Vagina (tissue), 2 donors: ENCODE results near the gene CTNNAL1. TPM values are rescaled to one million over a fixed set of nuclear protein-coding genes. Genes with fewer than 3 reads are reported as not detected.
"Not testable (repeated sequence)": the region's sequence is repeated elsewhere in the genome, so short reads cannot be mapped to it uniquely, and the experiment has no call there.

ENCODE experiments used
- DNase-seq, 2 donors: peaks; one replicate each; pipeline ENCODE4 v3.0.0-alpha.2; 2017; ENCODE audit errors: extremely low spot score in 2 of 2
- H3K27ac ChIP-seq: fragments of 200-600 bp; sonication (generic); one replicate; pipeline ENCODE4 v1.5.1; 2019
- H3K27me3 ChIP-seq: fragments of 200-600 bp; sonication (generic); one replicate; pipeline ENCODE4 v1.5.1; 2019
- H3K36me3 ChIP-seq, 2 donors: fragments of 200-600 bp; sonication (generic); one replicate each; pipeline ENCODE4 v1.5.1; 2017 to 2019
- H3K4me1 ChIP-seq: fragments of 200-600 bp; sonication (generic); one replicate; pipeline ENCODE4 v1.5.1; 2019
- H3K4me3 ChIP-seq, 2 donors: fragments of 200-600 bp; sonication (generic); 1 replicate in 1 of 2; 2 replicates in 1 of 2; pipeline ENCODE4 v1.5.1; 2016 to 2019
- H3K9me3 ChIP-seq: fragments of 200-600 bp; sonication (generic); one replicate; pipeline ENCODE4 v1.5.1; 2019
- CTCF ChIP-seq, 3 experiments: fragments of 450-650 bp in 2 of 3; fragments of 200-600 bp in 1 of 3; sonication (generic) in 1 of 3; IDR thresholded peaks; one replicate each; pipeline ENCODE4 v1.5.1; 2017 to 2019; ENCODE audit warnings: antibody characterized with exemption in 3 of 3, mild to moderate bottlenecking in 2 of 3, moderate library complexity in 2 of 3
- POLR2A ChIP-seq, 2 donors: fragments of 450-650 bp; IDR thresholded peaks; one replicate each; pipeline ENCODE4 v1.6.1; 2017; ENCODE audit warnings: antibody characterized with exemption in 2 of 2, mild to moderate bottlenecking in 2 of 2, moderate library complexity in 2 of 2
- POLR2AphosphoS5 ChIP-seq, 2 donors: sonication (generic); formaldehyde crosslinking; IDR thresholded peaks; one replicate each; pipeline ENCODE4 v1.9.0; 2017; ENCODE audit warnings: antibody characterized with exemption in 2 of 2, mild to moderate bottlenecking in 2 of 2, low read depth in 1 of 2; ENCODE audit not compliant: insufficient read depth in 1 of 2
- intact Hi-C: fragments of 100-400 bp; cut with DNase I; formaldehyde crosslinking; loops from one replicate; pipeline ENCODE4 v1.15.1; 2023
- total RNA-seq: library from RNA; depleted of rRNA; stranded (reverse); fragments of >200 nt; gene quantifications from one replicate; pipeline ENCODE4 v1.2.3, GENCODE V29; 2016

Gene CTNNAL1
- 18.2 TPM for total RNA-seq

GRCh38 chr9:109012876-109013678 is at the start of gene CTNNAL1:
CTNNAL1 (minus strand) TSS chr9:109013499; CDS start chr9:109013442, 57 bp downstream.
- peak within 1 kb of the TSS; percentile 93 for H3K27ac ChIP-seq
- peak within 1 kb of the TSS; percentile 89 to 95 for H3K4me3 ChIP-seq
- intact Hi-C loops, result loop anchor here (2.0 kb wide), 1 partner anchor 106 kb away; the partner anchor contains the start of gene TMEM245
- H3K36me3 ChIP-seq, result no peaks in the 10 kb centered on the region
- no peaks in the 10 kb centered on the region for H3K9me3 ChIP-seq
- peak; percentile 40 to 86 for TF ChIP-seq POLR2A (IDR thresholded peaks at IDR 0.05)
- no peak for TF ChIP-seq CTCF (IDR thresholded peaks at IDR 0.05)
- peak in 1 of 2 donors; percentile 68 for TF ChIP-seq POLR2AphosphoS5 (IDR thresholded peaks at IDR 0.05; ENCODE audit: insufficient read depth in 1 of 2, low read depth in 1 of 2)
- H3K27me3 ChIP-seq, result no peaks in the 10 kb centered on the region
- DNase-seq, result peak; percentile 89 to 97
- peaks cover 26% of the 10 kb centered on the region for H3K4me1 ChIP-seq

GRCh38 chr9:109062543-109062942 is 49.2 kb upstream of the CTNNAL1 start:
- DNase-seq, result no peak
- H3K27ac ChIP-seq, result no peak overlapping the region
- TF ChIP-seq POLR2A (IDR thresholded peaks at IDR 0.05), result no peak
- no peak for TF ChIP-seq POLR2AphosphoS5 (IDR thresholded peaks at IDR 0.05; ENCODE audit: insufficient read depth in 1 of 2, low read depth in 1 of 2)
- TF ChIP-seq CTCF (IDR thresholded peaks at IDR 0.05), result no peak
- intact Hi-C loops, result no loop called here
- H3K27me3 ChIP-seq, result no peaks in the 10 kb centered on the region
- no peaks in the 10 kb centered on the region for H3K4me1 ChIP-seq
- H3K4me3 ChIP-seq, result no peak overlapping the region
- H3K36me3 ChIP-seq, result peaks cover 3 to 70% of the 10 kb centered on the region in 2 donors
- H3K9me3 ChIP-seq, result no peaks in the 10 kb centered on the region

GRCh38 chr9:109060191-109060590 is 46.9 kb upstream of the CTNNAL1 start:
- peaks cover 3 to 70% of the 10 kb centered on the region in 2 donors for H3K36me3 ChIP-seq
- H3K4me3 ChIP-seq, result no peak overlapping the region

GRCh38 chr9:109053121-109053520 is 39.8 kb upstream of the CTNNAL1 start:
- H3K36me3 ChIP-seq, result peaks cover 0 to 63% of the 10 kb centered on the region in 2 donors
- DNase-seq, H3K4me1 ChIP-seq, H3K27me3 ChIP-seq, H3K9me3 ChIP-seq, intact Hi-C loops, H3K27ac ChIP-seq, H3K4me3 ChIP-seq: not testable (repeated sequence)

More at GRCh38 chr9:109060191-109060590, 46.9 kb upstream of the CTNNAL1 start:
- no peak overlapping the region for H3K27ac ChIP-seq
- H3K27me3 ChIP-seq, result no peaks in the 10 kb centered on the region
- intact Hi-C loops, result no loop called here
- no peak for DNase-seq
- TF ChIP-seq POLR2A (IDR thresholded peaks at IDR 0.05), result no peak
- no peak for TF ChIP-seq CTCF (IDR thresholded peaks at IDR 0.05)
- no peak for TF ChIP-seq POLR2AphosphoS5 (IDR thresholded peaks at IDR 0.05; ENCODE audit: insufficient read depth in 1 of 2, low read depth in 1 of 2)
- no peaks in the 10 kb centered on the region for H3K4me1 ChIP-seq
- H3K9me3 ChIP-seq, result no peaks in the 10 kb centered on the region

- intact Hi-C loops, result no loop called here
- H3K9me3 ChIP-seq, result no peaks in the 10 kb centered on the region
- no peak for DNase-seq
- peaks cover 0 to 68% of the 10 kb centered on the region in 2 donors for H3K36me3 ChIP-seq
- no peak overlapping the region for H3K4me3 ChIP-seq
- no peak overlapping the region for H3K27ac ChIP-seq
- H3K27me3 ChIP-seq, result no peaks in the 10 kb centered on the region
- TF ChIP-seq POLR2AphosphoS5 (IDR thresholded peaks at IDR 0.05; ENCODE audit: insufficient read depth in 1 of 2, low read depth in 1 of 2) (no peak), CTCF (IDR thresholded peaks at IDR 0.05) (no peak), POLR2A (IDR thresholded peaks at IDR 0.05) (no peak)
- H3K4me1 ChIP-seq, result no peaks in the 10 kb centered on the region
Measured at GRCh38 chr9:109052416-109052815, 39.1 kb upstream of the CTNNAL1 start.
